Omental fat pad (tissue), 4 donors: ENCODE measurements around the gene SH3BP1. TPM values are rescaled to one million over a fixed set of nuclear protein-coding genes. Genes with fewer than 3 reads are reported as not detected.
A peak's percentile ranks its signal among the peaks of the same experiment; 100 is the strongest.

Experiments
- ATAC-seq: fragments of 150-250 bp; one replicate; pipeline ENCODE4 v1.9.1; 2016; ENCODE audit warnings: mild to moderate bottlenecking, moderate library complexity; ENCODE audit not compliant: low FRiP score
- DNase-seq: peaks from one replicate; pipeline ENCODE4 v3.0.0-alpha.2; 2019; ENCODE audit warnings: low spot score
- CTCF ChIP-seq, 3 donors: fragments of 450-650 bp; IDR thresholded peaks; one replicate each; pipeline ENCODE4 v1.5.1; 2016 to 2017; ENCODE audit warnings: antibody characterized with exemption in 3 of 3, mild to moderate bottlenecking in 3 of 3, moderate library complexity in 2 of 3
- total RNA-seq, 4 donors: library from RNA; depleted of rRNA; stranded (reverse); fragments of >200 nt; gene quantifications; one replicate each; pipeline ENCODE4 v1.1.0, GENCODE V29; 2016

The SH3BP1 gene
- total RNA-seq, 4 donors from 2014 or later, result 3.6 to 11.5 (median 8.2) TPM

GRCh38 chr22:37674951-37675929, 35.8 kb downstream of the SH3BP1 start, which contains the start of gene LGALS1:
TSS of gene LGALS1 (plus strand) at chr22:37675636. CDS start at chr22:37675703, 67 bp downstream.
- ATAC-seq, result peak; percentile 83
- no peak for TF ChIP-seq CTCF (IDR thresholded peaks at IDR 0.05)
- peak; percentile 86 for DNase-seq

- peak in 1 of 3 donors; percentile 11 for TF ChIP-seq CTCF (IDR thresholded peaks at IDR 0.05)
- DNase-seq (no peak), ATAC-seq (no peak)
These were observed 36.7 kb downstream of the SH3BP1 start for GRCh38 chr22:37675930-37676735.

GRCh38 chr22:37676736-37677492, 37.4 kb downstream of the SH3BP1 start:
- ATAC-seq, result peak; percentile 71
- DNase-seq, result peak; percentile 94
- no peak for TF ChIP-seq CTCF (IDR thresholded peaks at IDR 0.05)

GRCh38 chr22:37677493-37677974, 38.1 kb downstream of the SH3BP1 start:
- no peak for ATAC-seq
- TF ChIP-seq CTCF (IDR thresholded peaks at IDR 0.05), result no peak

GRCh38 chr22:37678372-37678771, 38.9 kb downstream of the SH3BP1 start:
- TF ChIP-seq CTCF (IDR thresholded peaks at IDR 0.05), result no peak
- ATAC-seq, result no peak
- DNase-seq, result no peak

More at GRCh38 chr22:37677493-37677974, 38.1 kb downstream of the SH3BP1 start:
- DNase-seq, result no peak

- no peak for TF ChIP-seq CTCF (IDR thresholded peaks at IDR 0.05)
- DNase-seq (no peak), ATAC-seq (no peak)
These were observed 40.2 kb downstream of the SH3BP1 start for GRCh38 chr22:37679670-37680069.
